ENCODE measurements around the gene AHSP. TPM values are rescaled to one million over a fixed set of nuclear protein-coding genes. Genes with fewer than 3 reads are reported as not detected.

The AHSP gene
- total and polyA plus RNA-seq, 4 donors, result 0.48 to 1,651 TPM; not detected in 2

DNA sequence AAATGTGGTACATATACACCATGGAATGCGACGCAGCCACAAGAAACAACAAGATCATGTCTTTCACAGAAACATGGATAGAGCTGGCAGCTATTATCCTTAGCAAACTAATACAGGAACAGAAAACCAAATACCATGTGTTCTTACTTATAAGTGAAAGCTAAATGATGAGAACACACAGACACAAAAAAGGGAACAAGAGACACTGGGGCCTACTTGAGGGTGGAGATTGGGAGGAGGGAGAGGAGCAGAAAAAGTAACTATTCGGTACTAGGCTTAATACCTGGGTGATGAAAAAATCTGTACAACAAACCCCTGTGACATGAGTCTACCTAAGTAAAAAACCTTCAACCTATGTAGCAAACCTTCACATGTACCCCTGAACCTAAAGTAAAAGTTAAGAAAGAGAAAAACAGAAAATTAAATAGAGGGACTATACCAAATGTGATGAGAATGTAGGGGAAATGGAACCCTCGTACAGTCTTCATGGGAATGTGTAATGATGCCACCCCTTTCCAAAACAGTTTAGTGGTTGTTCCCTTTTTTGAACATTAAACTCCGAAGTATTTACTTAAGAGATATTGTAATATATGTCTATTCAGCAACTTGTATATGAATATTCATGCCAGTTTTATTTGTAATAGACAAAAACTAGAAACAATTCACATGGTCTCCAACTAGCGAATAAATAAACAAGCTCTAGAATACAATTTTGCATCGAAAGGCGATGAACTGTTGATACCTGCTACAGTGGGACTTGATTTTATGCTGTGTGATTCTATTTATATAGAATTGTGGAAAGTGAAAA is 33.9 kb downstream of the AHSP start:
- H3K27me3 ChIP-seq (ENCODE audit: control insufficient read depth in 4 of 4, insufficient read depth in 4 of 4, low read length in 3 of 4), result peaks cover 0 to 2% (median 0%) of the 10 kb centered on the region in 4 donors
- H3K9me3 ChIP-seq (ENCODE audit: control insufficient read depth in 4 of 4, low read length in 3 of 4), result peaks cover 0 to 4% (median under 1%) of the 10 kb centered on the region in 4 donors
- H3K4me1 ChIP-seq (ENCODE audit: control insufficient read depth in 4 of 4, insufficient read depth in 4 of 4, low read length in 3 of 4), result no peaks in the 10 kb centered on the region
- H3K4me3 ChIP-seq (ENCODE audit: low read depth in 1 of 3, low read length in 3 of 3), result no peak overlapping the region
- H3K36me3 ChIP-seq (ENCODE audit: control insufficient read depth in 4 of 4, insufficient read depth in 3 of 4, low read depth in 1 of 4, low read length in 3 of 4), result no peaks in the 10 kb centered on the region
- no peak for DNase-seq (ENCODE audit: low spot score)
- TF ChIP-seq, protein P1, sequence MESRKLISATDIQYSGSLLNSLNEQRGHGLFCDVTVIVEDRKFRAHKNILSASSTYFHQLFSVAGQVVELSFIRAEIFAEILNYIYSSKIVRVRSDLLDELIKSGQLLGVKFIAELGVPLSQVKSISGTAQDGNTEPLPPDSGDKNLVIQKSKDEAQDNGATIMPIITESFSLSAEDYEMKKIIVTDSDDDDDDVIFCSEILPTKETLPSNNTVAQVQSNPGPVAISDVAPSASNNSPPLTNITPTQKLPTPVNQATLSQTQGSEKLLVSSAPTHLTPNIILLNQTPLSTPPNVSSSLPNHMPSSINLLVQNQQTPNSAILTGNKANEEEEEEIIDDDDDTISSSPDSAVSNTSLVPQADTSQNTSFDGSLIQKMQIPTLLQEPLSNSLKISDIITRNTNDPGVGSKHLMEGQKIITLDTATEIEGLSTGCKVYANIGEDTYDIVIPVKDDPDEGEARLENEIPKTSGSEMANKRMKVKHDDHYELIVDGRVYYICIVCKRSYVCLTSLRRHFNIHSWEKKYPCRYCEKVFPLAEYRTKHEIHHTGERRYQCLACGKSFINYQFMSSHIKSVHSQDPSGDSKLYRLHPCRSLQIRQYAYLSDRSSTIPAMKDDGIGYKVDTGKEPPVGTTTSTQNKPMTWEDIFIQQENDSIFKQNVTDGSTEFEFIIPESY (IDR thresholded peaks at IDR 0.05), result no peak
- TF ChIP-seq, protein P2, sequence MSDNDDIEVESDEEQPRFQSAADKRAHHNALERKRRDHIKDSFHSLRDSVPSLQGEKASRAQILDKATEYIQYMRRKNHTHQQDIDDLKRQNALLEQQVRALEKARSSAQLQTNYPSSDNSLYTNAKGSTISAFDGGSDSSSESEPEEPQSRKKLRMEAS (IDR thresholded peaks at IDR 0.05), result no peak
- TF ChIP-seq TAF1 (conservative IDR thresholded peaks at IDR 0.05) (no peak), FOXA1 (IDR thresholded peaks at IDR 0.05) (no peak), RXRA (IDR thresholded peaks at IDR 0.05) (no peak), REST (IDR thresholded peaks at IDR 0.05) (no peak), ATF3 (IDR thresholded peaks at IDR 0.05) (no peak), YY1 (IDR thresholded peaks at IDR 0.05) (no peak), GABPA (IDR thresholded peaks at IDR 0.05 in 1 of 2, conservative IDR thresholded peaks at IDR 0.05 in 1 of 2) (no peak), NR2F2 (IDR thresholded peaks at IDR 0.05) (no peak), RAD21 (IDR thresholded peaks at IDR 0.05) (no peak), SP1 (IDR thresholded peaks at IDR 0.05) (no peak), JUND (IDR thresholded peaks at IDR 0.05) (no peak), FOXA2 (IDR thresholded peaks at IDR 0.05) (no peak), HNF4A (conservative IDR thresholded peaks at IDR 0.05) (no peak), HNF4G (IDR thresholded peaks at IDR 0.05) (no peak), EGR1 (IDR thresholded peaks at IDR 0.05; ENCODE audit: low read depth in 2 of 2) (no peak)
- TF ChIP-seq, protein P3, sequence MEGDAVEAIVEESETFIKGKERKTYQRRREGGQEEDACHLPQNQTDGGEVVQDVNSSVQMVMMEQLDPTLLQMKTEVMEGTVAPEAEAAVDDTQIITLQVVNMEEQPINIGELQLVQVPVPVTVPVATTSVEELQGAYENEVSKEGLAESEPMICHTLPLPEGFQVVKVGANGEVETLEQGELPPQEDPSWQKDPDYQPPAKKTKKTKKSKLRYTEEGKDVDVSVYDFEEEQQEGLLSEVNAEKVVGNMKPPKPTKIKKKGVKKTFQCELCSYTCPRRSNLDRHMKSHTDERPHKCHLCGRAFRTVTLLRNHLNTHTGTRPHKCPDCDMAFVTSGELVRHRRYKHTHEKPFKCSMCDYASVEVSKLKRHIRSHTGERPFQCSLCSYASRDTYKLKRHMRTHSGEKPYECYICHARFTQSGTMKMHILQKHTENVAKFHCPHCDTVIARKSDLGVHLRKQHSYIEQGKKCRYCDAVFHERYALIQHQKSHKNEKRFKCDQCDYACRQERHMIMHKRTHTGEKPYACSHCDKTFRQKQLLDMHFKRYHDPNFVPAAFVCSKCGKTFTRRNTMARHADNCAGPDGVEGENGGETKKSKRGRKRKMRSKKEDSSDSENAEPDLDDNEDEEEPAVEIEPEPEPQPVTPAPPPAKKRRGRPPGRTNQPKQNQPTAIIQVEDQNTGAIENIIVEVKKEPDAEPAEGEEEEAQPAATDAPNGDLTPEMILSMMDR (IDR thresholded peaks at IDR 0.05; ENCODE audit: low read depth, low read length, missing input control), result no peak
- H3K27ac ChIP-seq (ENCODE audit: low read depth in 1 of 2, low read length in 2 of 2), result no peak overlapping the region
- no peak overlapping the region for H3K9ac ChIP-seq (ENCODE audit: low read depth in 1 of 2, low read length in 2 of 2)
- WGBS, result 79% methylated on average over 8 of the region's 8 CpGs
